SK-N-MC (cell line): ENCODE data around the gene PPP1R9A.
A peak's percentile ranks its signal among the peaks of the same experiment; 100 is the strongest.

Experiments used
- DNase-seq: peaks from one replicate; pipeline ENCODE4 v3.0.0-alpha.2; 2011; ENCODE audit warnings: low read depth, low spot score
- H3K27ac ChIP-seq: fragments of 200-600 bp; sonication (generic); 2 replicates; pipeline ENCODE4 v1.5.1; 2016; ENCODE audit warnings: mixed run types
- H3K36me3 ChIP-seq: fragments of 200-600 bp; sonication (generic); 2 replicates; pipeline ENCODE4 v1.6.1; 2017; ENCODE audit warnings: antibody characterized with exemption, low read length, mixed read lengths; ENCODE audit not compliant: insufficient read depth
- H3K4me3 ChIP-seq: fragments of 200-600 bp; sonication (generic); 2 replicates; pipeline ENCODE4 v1.5.1; 2016
- H3K9ac ChIP-seq: fragments of 200-600 bp; sonication (generic); 2 replicates; pipeline ENCODE4 v1.8.0; 2017; ENCODE audit warnings: mixed run types, mixed read lengths; ENCODE audit not compliant: insufficient read length
- H3K9me3 ChIP-seq: fragments of 200-600 bp; sonication (generic); 2 replicates; pipeline ENCODE4 v1.6.1; 2017; ENCODE audit warnings: low read depth, mild to moderate bottlenecking, antibody characterized with exemption, low read length, moderate library complexity, mixed read lengths
- EZH2 ChIP-seq: fragments of 200-600 bp; sonication (generic); IDR thresholded peaks from one replicate; pipeline ENCODE4 v1.6.1; 2017; ENCODE audit warnings: antibody characterized with exemption
- FOXP2 ChIP-seq: optimal IDR thresholded peaks from 2 replicates; pipeline ENCODE3; 2011; ENCODE audit warnings: mild to moderate bottlenecking, moderate library complexity; ENCODE audit not compliant: insufficient read depth; ENCODE audit errors: extremely low read length, control extremely low read depth
- POLR2AphosphoS5 ChIP-seq: IDR thresholded peaks from 2 replicates; pipeline ENCODE4 v1.6.1; 2012; ENCODE audit warnings: mild to moderate bottlenecking, low read depth, low read length, borderline replicate concordance

The PPP1R9A gene

DNA sequence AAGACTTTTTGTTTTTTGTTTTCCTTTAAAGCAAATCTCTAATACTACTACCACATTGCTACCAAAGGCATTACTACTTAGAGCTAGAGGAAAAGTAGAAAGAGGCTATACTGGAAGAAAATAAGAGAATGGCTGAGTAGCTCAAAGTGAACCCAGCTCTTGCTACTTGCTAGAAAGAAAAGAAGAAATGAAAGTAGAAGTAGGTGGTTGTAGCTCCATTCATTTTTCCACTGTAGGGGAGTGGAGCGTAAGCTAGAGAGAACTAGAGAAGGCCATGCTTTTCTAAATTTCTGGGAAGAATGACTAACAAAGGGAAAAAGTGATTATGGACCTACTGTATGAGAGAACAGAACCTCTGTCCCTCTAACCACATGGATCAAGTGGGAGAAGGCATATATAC, 232.5 kb downstream of the PPP1R9A start:
- Histone ChIP-seq H3K4me3 (no peak overlapping the region), H3K9me3 (no peaks in the 10 kb centered on the region), H3K27ac (no peak overlapping the region), H3K36me3 (no peaks in the 10 kb centered on the region), H3K9ac (no peak overlapping the region)
- DNase-seq, result no peak
- TF ChIP-seq EZH2 (no peak), POLR2AphosphoS5 (no peak), FOXP2 (no peak)

DNA sequence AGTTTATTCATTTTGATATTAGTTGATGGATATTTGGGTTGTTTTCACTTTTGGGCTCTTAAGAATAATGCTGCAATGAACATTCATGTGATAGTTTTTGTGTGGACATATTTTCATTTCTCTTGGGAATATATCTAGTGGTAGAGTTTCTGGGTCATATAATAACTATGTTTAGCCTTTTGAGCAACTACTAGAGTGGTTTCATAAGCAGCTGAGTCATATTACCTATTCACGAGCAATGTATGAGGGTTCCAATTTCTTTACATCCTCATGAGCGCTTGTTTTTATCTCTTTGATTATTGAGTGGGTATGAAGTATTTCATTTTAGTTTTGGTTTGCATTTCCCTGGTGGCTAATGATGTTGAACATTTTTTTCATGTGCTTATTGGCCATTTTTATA, 234.4 kb downstream of the PPP1R9A start:
- Histone ChIP-seq H3K27ac (no peak overlapping the region), H3K9ac (no peak overlapping the region), H3K9me3 (no peaks in the 10 kb centered on the region), H3K36me3 (no peaks in the 10 kb centered on the region), H3K4me3 (no peak overlapping the region)
- no peak for TF ChIP-seq FOXP2
- no peak for TF ChIP-seq POLR2AphosphoS5
- TF ChIP-seq EZH2, result no peak
- DNase-seq, result no peak

DNA sequence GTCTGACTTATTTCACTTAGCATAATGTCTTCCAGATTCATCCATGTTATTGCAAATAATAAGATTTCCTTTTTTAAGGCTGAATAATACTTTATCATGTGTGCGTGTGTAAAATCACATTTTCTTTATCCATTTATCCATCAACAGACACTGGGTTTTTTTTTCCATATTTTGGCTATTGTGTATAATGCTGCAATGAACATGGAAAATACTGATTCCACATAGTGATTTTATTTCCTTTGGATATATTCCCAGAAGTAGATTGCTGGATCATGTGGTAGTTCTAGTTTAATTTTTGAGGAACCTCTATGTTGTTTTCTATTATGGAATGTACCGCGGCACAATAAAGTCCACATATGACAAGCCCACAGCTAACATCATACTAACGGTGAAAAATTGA, 236.9 kb downstream of the PPP1R9A start:
- DNase-seq, result no peak
- no peaks in the 10 kb centered on the region for H3K9me3 ChIP-seq
- no peaks in the 10 kb centered on the region for H3K36me3 ChIP-seq
- no peak overlapping the region for H3K4me3 ChIP-seq
- H3K9ac ChIP-seq, result no peak overlapping the region
- no peak for TF ChIP-seq POLR2AphosphoS5
- no peak for TF ChIP-seq EZH2
- TF ChIP-seq FOXP2, result no peak
- H3K27ac ChIP-seq, result no peak overlapping the region

DNA sequence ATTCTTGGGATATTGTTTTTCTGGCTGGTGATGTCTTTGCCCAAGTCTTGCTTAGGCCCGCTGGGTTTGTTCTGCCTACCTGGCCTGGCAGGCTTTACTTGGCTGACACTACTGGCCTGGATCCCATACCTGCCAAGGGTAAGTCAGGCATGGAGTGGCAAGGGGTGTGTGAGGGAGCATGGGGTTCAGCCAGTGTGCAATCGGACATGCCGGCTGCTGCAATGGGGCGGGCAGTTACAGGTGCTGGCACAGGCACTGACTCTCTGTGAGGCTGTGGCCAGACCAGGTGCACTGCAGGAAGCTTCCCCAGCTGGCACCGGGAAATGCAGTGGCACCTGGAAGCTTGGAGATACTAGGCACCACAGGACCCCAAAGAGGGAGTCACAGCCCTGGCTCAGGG, 248.6 kb downstream of the PPP1R9A start:
- no peaks in the 10 kb centered on the region for H3K9me3 ChIP-seq
- DNase-seq, result no peak
- no peak for TF ChIP-seq EZH2
- TF ChIP-seq POLR2AphosphoS5, result no peak
- TF ChIP-seq FOXP2, result no peak

DNA sequence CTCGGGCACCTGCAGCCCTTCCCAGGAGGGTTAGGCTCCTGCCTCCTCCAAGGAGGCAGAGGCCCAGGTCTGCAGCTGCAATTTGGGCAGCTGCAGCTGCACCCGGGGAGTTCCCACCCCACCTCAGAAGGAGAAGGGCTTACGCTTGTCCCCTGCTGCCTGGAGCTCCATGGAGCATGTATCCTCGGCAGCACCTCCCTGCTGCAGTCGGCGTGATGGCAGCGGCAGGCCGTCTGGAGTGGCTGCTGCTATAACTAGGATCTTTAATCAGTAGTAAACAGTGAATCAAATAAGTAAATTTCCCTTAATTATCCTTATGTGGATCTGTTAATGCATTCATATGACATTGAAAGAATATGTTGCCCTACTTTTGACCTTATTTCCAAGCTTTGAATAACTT, 250.0 kb downstream of the PPP1R9A start:
- Histone ChIP-seq H3K9ac (no peak overlapping the region), H3K36me3 (no peaks in the 10 kb centered on the region), H3K9me3 (no peaks in the 10 kb centered on the region), H3K4me3 (no peak overlapping the region), H3K27ac (no peak overlapping the region)
- TF ChIP-seq EZH2 (no peak), FOXP2 (no peak), POLR2AphosphoS5 (no peak)
- no peak for DNase-seq

More for the DNA sequence above, 248.6 kb downstream of the PPP1R9A start:
- H3K4me3 ChIP-seq, result no peak overlapping the region
- no peak overlapping the region for H3K27ac ChIP-seq
- H3K36me3 ChIP-seq, result no peaks in the 10 kb centered on the region
- no peak overlapping the region for H3K9ac ChIP-seq

DNA sequence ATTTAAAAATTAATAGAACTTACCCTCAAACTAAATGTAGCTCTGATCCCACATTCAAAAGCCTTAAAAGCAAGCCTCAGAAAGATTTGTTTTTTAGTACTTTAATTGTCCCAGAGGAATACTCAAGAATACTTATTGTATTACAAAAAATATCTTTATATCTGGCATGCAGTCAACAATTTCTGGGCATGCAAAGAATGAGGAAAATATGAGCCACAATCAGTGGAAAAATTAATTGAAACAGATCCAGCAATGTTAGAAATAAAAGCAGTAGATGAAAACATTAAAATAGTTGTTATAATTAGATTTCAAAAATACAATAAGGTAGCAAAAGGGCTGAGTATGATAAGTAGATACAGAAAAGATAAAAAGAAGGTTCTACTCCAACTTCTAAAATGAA, 262.3 kb downstream of the PPP1R9A start:
- no peak overlapping the region for H3K9ac ChIP-seq
- DNase-seq, result no peak
- no peak overlapping the region for H3K27ac ChIP-seq
- no peak for TF ChIP-seq EZH2
- no peak for TF ChIP-seq FOXP2
- no peak for TF ChIP-seq POLR2AphosphoS5
- no peaks in the 10 kb centered on the region for H3K9me3 ChIP-seq
- no peaks in the 10 kb centered on the region for H3K36me3 ChIP-seq
- H3K4me3 ChIP-seq, result no peak overlapping the region

DNA sequence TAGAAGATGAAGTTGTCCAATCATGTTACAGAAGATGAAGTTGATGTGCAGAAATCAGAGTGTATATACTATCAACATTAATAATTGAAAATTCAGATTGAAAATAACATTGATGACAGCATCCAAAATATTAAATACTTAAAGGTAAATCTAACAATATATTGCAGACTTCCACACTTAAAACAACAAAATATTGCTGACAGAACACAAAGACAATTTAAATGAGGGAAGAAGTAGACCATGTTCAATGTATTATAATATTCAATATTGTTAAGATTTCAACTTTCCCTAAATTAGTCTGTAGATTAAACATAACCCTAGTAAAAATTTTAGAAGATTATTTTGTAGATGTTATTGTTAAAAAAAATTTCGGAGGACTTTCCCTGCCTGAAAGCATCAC, 265.0 kb downstream of the PPP1R9A start:
- H3K9me3 ChIP-seq, result no peaks in the 10 kb centered on the region
- no peak overlapping the region for H3K4me3 ChIP-seq
- H3K9ac ChIP-seq, result no peak overlapping the region
- TF ChIP-seq FOXP2 (no peak), EZH2 (no peak), POLR2AphosphoS5 (no peak)
- H3K27ac ChIP-seq, result no peak overlapping the region
- DNase-seq, result no peak
- no peaks in the 10 kb centered on the region for H3K36me3 ChIP-seq

DNA sequence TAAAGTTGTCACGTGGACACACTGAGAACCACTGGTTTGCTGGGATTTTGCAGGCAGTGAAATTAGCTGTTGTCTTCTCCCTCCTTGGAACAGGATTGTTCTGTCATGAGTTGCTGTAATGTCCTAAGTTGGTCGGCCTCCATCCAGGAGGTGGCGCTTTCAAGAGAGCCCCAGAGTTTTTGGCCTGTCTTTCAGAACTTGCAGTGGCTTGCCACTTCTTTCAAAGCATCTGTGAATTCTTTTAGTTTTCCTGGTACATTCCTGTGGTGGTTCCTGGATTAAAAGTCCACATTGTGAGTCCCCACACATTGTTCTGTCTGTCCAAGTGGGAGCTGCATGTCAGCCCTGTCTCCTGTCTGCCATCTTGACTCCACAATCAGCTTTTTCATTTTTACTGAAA, 283.1 kb downstream of the PPP1R9A start:
- TF ChIP-seq POLR2AphosphoS5, result no peak
- TF ChIP-seq FOXP2, result no peak
- TF ChIP-seq EZH2, result no peak
- Histone ChIP-seq H3K4me3 (no peak overlapping the region), H3K36me3 (no peaks in the 10 kb centered on the region), H3K9me3 (no peaks in the 10 kb centered on the region), H3K27ac (no peak overlapping the region), H3K9ac (no peak overlapping the region)
- no peak for DNase-seq

DNA sequence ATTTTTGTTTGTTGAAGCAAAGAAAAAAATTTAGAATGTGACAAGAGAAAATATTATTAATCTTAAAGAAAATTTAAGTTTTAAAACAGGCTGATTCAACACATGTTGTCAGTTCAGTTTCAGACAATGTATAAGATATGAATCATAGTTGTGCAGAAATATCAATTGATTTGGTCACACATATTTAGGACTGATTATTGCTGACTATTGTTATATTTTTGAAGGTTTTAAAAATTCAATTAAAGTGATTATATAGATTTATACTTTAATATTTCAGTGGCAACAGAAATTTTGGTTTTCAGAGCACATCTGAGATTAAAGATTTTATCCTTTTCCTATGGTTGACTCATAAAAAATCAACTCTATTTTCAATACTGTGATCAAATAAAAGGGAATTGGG, 284.4 kb downstream of the PPP1R9A start:
- TF ChIP-seq FOXP2 (no peak), EZH2 (no peak), POLR2AphosphoS5 (no peak)

DNA sequence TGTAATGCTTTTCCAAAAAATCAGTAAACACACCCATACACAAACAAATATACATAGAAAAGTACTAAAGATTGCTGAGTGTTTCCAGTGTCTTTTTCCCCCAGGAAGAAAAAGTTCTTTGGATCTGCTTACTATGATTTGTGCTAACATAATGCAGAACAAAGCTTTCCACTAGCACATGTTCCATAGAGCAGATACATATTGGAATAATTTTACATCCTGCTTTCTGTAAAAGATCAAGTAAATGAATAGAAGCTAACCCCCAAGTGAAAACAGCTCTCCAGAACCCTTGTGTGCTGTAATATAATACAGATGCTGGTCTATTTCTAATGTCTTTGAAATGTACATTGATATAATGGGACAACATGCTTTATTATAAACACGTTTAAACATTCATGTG, 291.5 kb downstream of the PPP1R9A start:
- TF ChIP-seq FOXP2 (no peak), POLR2AphosphoS5 (no peak), EZH2 (no peak)
- peak overlapping the region; percentile 39 for H3K9ac ChIP-seq
- H3K36me3 ChIP-seq, result no peaks in the 10 kb centered on the region
- H3K9me3 ChIP-seq, result no peaks in the 10 kb centered on the region
- no peak overlapping the region for H3K4me3 ChIP-seq
- peak overlapping the region; percentile 60; the same call in 1 of the 2 replicates for H3K27ac ChIP-seq
- DNase-seq, result no peak

More for the DNA sequence above, 284.4 kb downstream of the PPP1R9A start:
- Histone ChIP-seq H3K9me3 (no peaks in the 10 kb centered on the region), H3K27ac (no peak overlapping the region), H3K36me3 (no peaks in the 10 kb centered on the region), H3K9ac (no peak overlapping the region), H3K4me3 (no peak overlapping the region)
- no peak for DNase-seq
